ENCODE data around the gene DDT.
"Not testable (repeated sequence)": the region's sequence is repeated elsewhere in the genome, so short reads cannot be mapped to it uniquely, and the experiment has no call there.

Gene DDT

DNA sequence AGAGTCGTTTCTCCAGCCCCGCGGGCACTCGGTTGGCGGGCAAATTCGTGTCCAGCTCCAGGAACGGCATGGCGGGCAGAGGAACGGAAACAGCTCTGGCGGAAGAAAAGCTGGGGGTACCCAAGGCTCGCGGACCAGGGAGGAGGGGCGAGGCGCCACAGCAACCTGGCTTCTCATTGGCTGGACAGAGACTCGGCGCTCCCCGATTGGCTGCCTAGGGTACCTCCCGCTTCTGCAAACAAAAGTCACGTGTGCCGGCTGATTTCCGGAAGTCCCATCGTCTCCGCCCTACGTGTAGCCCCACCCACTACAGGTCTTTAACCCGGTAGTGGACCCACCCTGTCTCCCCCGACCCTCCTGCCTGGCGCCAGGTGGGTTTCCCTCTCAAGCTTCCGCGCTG, at the start of gene DDT:
Gene DDT (minus strand): TSS at position 97 of the 400 bp plus-strand sequence. CDS start 27 bp downstream, at position 70.
- not testable (repeated sequence) for DNase-seq (ENCODE audit: low read depth, low spot score)

DNA sequence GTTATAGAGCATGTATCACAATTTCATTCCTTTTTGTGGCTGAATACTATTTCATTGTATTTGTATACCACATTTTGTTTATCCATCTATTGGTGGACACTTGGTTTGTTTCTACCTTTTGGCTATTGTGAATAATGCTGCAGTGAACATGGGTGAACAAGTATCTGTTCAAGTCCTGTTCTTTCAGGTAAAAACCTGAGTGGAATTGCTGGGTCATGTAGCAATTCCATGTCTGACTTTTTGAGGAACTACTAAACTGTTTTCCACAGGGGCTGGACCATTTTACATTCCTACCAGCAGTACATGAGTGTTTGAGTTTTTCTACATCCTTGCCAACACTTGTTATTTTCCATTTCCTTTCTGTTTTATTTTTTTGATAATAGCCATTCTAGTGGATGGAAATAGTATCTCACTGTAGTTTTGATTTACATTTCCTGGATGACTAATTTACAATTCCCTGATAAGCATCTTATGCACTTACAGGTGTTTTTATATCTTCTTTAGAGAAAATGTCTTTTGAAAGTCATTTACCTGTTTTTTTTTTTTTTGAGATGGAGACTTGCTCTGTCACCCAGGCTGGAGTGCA, 49.1 kb upstream of the DDT start:
- no peak for DNase-seq (ENCODE audit: low read depth, low spot score)

DNA sequence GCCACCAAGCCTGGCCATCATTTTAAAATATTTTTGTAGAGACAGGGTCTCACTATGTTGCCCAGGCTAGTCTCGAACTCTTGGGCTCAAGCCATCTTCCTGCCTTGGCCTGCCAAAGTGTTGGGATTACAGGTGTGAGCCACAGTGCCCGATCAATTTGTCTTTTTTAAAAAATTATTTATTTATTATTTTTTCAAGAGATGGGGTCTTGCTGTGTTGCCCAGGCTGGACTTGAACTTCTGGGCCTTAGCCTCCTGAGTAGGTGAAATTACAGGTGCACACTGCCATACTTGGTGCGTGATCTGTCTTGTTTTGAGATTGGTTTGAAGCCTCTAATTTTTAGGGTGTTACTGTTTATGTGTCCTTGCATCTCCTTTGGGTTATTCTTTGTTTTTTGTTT, 47.1 kb upstream of the DDT start:
- DNase-seq (ENCODE audit: low read depth, low spot score) = no peak

DNA sequence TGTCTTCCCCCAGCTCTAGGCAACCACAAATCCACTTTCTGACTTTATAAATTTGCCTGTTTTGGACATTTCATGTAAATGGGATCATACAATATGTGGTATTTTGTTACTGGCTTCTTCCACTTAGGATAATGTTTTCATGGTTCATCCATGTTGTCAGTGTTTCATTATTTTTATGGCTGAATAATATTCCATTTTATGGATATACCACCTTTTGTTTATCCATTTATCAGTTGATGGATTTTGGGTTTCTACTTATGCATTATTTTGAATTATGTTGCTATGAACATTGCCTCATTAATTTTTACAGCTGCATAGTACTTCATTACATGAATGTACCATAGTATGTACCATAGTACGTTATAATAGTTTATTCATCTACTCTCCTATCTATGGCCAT, 41.9 kb upstream of the DDT start:
- DNase-seq (ENCODE audit: low read depth, low spot score) = no peak

DNA sequence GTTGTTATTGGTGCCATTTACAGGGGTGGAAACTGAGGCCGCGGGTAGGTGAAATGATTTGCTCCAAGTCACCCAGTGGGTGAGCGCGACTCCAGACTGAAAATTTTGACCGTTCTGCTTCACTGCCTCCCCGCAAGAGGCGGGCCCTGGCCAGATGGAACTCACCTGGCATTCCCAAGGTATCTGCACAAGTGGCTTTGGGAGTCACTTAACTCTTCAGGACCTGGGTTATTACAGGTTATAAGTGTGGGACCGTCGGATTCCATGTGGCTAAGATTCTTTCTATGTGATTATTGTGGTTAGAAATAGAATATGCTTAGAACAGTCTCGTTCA, 37.5 kb upstream of the DDT start:
- DNase-seq (ENCODE audit: low read depth, low spot score) = peak; percentile 27

DNA sequence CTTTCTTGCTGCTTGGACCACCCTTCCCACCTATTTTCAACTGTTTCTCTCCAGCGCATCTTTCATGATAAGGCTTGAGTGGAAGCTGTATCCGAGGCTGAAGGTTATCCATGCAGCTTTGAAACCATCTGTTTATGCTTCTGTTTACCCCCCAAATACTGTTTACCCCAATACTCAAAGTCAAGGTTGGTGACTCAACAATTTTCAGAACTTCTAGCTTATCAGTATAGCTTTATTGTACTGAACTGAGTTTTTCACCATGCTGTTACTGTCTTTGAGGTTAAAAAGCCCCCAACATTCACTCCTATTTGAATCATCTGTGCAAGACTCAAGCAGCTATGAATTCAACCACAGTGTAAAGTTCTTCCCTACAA, 35.8 kb upstream of the DDT start:
- DNase-seq (ENCODE audit: low read depth, low spot score) = no peak

DNA sequence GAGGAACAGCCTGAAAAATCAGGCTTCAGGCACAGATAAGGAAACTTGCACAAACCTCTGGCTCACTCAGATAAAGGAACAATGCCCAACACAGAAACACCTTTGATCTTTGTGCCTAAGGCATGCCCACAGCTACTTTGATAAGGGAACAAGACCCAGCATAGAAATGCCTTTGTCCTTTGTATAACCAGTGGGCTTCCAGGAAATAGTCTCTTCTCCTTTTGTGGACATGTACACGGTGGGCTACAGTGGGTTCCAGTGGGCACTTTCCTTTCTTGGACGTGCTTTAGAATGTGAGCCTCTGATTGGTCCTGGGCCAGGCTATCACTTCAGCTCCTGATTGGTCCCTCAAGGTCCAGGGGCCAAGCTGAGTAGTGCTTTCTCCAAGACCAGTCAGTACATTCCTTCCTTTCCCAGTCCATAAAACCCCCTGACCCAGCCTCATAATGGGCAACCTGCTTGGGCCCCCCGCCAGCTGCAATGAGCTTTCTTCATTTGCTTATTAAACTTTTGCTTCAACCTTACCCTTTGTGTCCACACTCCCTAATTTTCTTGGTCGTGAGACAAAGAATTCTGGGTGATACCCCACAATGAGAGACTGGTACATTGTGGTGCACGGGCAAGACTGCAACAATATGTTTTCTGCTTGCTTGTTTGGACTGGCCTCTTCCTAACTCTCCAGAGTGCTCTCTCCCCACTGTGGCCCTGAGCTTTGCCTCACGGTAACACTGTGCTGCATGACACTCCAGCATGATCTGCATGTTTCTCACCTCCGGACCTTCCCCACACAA, 35.2 kb upstream of the DDT start:
- no peak for DNase-seq (ENCODE audit: low read depth, low spot score)

DNA sequence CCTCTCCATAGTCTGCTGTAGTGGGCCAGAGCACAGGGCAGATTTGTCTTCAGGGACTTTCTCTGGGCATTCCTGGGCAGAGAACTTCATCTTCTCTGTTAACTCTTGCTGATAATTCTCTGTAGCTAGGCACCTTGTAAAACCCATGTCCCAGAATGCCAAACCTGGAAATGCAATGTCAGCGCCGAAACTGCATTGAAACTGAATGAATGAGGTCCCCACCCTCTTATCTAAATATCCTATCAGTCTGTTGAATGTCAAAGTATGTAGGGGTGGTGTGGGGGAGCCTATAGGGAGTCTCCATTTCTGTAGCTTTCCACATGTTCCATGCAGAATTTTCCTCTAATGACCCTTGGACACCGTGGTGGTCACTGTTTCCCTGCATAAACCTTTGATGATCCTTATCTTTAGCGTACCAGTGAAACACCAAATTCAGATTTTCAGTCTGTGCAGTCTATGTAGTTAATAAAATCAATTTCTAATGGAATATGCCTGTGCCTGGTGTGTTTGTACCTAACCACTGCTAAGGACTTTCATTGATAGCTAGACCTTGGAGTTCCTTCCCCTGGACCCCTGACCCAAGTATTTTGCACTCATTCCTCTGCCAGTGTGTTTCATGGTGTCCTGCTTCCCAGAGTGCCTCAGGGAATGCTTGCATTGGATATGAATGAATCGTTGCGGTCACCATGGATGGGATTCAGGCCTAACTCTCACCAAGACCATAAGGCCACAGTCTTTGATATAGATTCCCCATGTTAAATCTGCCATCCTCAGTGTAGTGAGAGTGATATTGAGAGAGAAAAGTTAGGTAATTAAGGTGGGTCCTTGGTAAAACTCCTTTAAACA, 34.4 kb upstream of the DDT start:
- DNase-seq (ENCODE audit: low read depth, low spot score) = no peak

DNA sequence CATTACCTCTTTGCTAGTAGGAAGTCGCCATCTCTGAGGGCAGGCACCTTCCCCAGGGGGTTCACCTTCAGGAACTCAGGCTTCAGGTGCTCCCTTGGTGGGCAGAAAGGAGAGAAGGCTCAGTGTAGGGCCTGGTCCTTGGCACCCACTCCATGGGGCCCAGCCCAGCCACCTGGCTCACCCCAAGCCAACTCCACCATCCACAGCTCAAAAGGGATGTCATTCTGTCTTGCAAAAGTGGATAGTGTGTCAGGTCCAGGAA, 33.7 kb upstream of the DDT start:
- no peak for DNase-seq (ENCODE audit: low read depth, low spot score)

DNA sequence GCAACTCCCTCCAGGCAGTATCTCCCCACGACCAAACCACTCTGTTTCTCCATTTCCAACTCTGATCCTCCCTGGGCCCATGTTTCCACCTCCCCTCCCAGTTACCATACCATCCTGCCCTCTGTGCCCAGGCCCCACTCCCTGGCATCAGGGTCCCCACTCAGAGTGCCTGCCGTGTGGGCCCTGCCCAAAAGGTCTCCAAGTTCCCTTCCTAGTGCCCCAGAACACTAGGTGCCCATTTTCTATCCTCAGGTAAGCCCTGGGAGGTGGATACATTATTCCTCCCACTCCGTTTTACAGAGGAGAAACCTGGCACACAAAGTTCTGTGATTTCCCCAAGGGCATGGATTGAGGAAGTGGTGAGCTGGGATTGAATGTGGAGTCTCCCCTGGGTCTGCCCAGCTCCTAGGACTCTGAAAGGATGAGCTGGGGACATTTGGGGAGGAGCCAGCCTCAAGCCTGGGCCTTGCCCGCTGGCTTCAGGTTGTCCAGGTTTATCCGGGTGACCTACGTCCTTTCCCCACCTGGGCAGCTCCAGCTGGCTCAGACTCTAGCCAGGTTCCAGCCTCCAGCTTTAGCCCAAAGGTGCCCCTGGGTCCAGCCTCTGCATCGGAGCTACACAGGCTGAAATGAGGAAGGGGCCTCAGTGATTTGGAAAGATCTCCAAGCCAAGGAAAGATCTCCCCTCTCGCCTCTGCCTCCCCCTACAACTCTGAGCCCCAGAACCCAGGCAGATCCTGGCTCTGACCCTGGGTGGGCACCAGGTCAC, 33.2 kb upstream of the DDT start:
- DNase-seq (ENCODE audit: low read depth, low spot score) = no peak

DNA sequence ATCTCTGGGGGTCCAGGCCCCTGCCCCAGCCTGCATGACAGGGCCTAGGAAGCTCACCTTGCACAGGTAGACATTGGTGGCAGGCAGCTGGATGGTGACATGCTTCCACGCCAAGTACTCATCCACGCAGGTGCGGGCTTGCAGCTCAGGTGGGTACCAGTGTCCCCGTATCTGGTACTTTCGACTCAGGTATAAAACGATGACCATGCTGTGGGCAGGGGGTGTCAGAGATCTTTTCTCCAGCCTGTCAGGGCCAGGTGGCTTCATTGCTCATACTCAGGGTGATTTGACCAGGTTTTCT, 32.6 kb upstream of the DDT start:
- no peak for DNase-seq (ENCODE audit: low read depth, low spot score)

DNA sequence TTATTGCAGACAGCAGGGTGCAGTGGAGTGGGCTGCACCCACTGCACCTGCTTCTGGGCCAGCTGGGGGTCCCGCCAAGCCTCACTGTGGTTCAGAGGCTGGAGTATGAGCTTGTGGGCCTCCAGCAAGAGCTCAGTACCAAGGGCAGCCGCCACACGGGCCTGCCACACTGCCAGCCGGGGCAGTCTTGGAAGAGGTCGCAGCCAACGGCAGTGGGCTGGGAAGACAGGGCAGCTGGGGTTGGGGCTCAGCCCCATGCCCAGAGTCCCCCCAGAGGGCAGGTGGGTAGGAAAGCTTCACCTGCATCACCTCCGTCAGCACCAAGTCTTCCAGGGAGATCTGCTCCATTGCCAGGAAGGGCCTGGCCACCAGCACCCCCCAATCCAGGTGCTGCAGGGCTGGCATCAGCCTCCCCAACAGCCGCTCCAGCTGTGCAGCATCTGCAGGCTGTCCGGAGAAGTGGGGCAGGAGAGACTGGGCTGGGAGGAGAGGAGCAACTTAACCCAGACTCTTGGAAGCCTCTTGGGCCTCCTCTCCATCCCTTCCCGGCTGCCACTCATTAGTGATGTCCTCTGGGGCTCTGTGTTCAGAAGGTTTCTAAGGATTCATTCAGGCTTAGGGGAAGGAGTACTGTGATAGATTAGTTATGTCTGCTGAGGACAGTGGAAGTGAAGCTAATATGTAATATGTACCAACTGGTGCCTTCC, 32.1 kb upstream of the DDT start:
- DNase-seq (ENCODE audit: low read depth, low spot score) = no peak

DNA sequence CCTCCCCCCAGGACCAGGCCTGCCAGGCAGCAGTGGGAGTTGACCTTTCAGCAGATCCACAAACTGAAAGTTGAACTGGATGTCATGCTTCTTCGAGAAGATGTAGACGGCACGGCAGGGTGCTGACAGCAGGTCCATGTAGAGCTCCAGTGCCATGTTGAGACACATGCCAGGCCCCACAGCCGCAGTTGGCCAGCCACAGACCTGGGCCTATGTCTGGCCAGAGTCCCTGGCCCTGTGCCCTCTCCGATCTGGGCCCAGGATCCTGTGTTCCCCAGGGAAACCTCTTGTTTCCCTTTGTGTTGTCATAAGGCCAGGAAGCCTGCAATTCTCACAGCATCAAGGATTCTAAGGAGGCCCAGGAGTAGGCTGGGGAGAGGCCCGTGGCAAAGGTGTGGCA, 31.0 kb upstream of the DDT start, which contains the start of gene GSTT4:
Gene GSTT4 (minus strand): TSS at position 253 of the 400 bp plus-strand sequence. CDS start 97 bp downstream, at position 156.
- DNase-seq (ENCODE audit: low read depth, low spot score) = no peak

DNA sequence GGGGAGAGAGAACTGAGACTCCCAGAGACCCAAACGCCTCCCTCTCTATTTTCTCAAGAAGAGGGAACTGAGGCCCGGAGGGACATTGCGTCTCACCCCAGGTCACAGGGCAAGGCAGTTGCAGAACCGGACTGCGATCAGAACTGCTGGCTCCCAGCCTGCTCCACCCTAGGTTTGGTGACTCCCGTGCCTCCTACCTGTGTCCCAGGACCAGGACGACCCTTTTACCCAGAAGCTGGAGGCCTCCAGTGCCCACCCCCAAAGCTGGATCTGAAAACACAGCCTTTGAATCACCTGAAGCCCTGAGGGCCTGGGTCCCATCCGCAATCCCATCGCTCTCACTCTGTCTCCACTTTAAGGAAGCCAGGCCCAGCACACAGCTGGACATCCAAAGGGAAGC, 29.6 kb upstream of the DDT start:
- no peak for DNase-seq (ENCODE audit: low read depth, low spot score)

DNA sequence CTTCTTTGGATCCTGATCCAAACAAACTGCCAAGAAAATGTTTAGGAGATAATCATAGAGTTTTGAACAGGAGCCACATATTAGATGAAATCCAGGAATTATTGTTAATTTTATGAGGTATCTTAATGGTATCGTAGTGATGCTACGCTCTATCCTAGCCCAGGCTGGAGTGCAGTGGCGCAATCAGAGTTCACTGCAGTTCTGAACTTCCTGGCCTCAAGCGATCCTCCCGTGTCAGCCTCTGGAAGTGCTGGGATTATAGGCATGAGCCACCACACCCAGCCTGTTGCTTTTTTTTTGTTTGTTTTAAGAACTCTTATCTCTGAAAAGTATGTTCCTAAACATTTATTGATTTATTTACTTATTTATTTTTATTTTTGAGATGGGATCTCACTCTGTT, 28.6 kb upstream of the DDT start:
- no peak for DNase-seq (ENCODE audit: low read depth, low spot score)

DNA sequence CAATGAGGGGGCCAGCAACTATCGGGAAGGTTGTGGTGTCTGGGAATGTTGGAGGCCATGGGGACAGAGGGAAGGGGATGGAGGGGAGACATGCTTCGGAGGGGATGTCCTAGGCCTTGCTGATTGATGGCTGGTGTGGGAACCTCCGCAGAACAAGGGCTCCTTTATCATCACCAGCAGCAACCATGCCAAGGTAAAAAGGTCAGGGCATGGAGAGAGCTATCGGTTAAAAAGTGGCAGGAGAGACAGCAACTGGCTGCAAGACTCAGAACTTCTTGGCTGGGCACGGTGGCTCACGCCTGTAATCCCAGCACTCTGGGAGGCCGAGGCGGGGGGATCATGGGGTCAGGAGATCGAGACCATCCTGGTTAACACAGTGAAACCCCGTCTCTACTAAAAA, 28.0 kb upstream of the DDT start:
- DNase-seq (ENCODE audit: low read depth, low spot score) = no peak

DNA sequence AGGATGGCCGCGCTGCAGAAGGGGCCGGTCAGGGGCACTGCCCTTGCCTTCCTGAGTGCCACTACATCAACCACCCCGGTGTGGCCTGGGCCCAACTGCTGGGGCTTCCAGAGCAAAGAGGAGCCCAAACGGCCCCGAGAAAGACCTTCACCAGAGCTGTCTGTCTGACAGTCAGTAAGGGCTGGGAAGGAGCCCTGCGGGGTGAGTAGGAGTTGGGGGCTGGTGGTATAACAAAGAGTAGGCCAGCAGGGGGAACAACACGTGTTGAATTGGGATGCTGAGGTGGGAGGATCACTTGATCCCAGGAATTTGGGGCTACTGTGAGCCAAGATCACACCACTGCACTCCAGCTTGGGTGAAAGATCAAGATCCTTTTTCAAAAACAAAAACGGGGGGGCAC, 27.1 kb upstream of the DDT start:
- no peak for DNase-seq (ENCODE audit: low read depth, low spot score)

DNA sequence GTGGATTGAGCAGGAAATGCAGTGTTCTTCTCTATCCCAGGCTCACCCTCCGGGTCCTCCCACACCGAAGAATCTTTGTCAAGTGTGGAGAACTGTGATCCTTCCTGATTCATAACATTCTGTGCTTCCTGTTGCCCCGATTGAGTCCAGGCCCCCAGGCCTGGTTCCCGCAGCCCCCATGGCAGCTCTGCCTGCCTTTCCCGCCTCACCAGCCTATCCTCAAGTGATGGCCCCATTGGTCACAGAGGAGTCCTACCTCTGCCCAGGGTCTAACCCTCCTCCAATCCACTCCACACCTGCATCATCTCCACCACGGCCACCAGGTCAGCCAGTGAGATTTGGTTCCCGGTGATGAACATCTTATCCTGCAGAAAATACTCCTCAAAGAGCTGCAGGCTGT, 25.5 kb upstream of the DDT start:
- DNase-seq (ENCODE audit: low read depth, low spot score) = not testable (repeated sequence)

DNA sequence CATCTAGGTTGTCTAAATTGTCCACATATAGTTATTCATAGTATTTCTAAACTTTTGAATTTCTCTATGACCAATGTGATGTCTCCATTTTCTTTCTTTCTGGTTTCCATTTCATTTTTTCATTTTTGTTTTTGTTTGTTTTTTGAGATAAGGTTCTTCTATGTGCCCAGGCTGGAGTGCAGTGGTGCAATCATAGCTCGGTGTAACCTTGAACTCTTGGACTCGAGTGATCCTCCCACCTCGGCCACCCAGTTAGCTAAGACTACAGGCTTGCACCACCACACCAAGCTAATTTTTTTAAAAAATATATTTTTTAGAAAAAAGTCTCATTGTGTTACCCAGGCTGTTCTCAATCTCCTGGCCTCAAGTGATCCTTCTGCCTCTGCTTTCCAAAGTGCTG, 22.9 kb upstream of the DDT start:
- no peak for DNase-seq (ENCODE audit: low read depth, low spot score)

DNA sequence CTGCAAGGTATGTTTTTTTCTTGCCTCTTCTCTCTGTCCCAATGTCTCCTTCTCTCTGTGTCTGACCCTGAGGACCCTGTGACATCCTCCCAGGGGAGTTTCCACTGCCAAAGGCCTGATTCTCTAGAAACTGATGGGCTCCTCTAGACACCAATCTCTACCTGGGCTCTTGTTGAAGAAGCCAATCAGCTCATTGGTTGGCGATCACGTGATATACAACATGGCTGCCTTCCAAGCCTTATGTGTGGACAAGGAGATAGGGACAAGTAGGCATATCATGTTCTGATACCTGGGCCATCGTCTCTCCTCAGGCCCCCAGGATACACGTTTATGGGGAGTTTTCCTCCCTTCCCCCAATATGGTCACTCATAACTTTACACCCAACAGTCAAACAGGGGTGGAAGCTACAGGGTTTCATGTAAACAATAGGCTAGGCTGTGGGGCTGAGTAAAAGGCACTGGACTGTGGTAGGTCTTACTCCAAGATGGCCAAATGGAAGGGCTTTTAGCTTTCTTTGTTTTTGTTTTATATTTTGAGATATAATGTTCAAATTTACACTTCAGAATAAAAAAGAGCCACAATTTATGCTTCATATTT, 19.4 kb upstream of the DDT start:
- DNase-seq (ENCODE audit: low read depth, low spot score) = not testable (repeated sequence)

DNA sequence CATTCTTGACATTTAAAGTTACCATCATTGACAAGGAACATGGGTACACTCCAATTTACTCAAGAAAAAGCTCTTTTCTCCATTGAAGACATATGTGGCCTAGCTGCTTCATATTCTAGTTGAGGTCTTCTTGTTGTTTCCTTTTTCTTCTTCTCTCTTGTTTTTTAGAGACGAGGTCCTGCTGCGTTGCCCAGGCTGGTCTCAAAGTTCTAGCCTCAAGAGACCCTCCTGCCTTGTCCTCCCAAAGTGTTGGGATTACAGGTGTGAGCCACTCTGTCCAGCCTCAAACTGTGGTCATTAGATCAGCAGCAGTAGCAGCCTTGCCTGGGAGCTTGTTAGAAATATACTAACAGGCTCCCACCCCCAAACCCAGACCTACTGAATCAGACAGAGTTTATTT, 18.8 kb upstream of the DDT start:
- DNase-seq (ENCODE audit: low read depth, low spot score) = not testable (repeated sequence)

Measured in astrocyte of the hippocampus (primary cell).